GM18861 (cell line): Measurements from ENCODE around the gene SORCS2.
"Not testable (repeated sequence)": the region's sequence is repeated elsewhere in the genome, so short reads cannot be mapped to it uniquely, and the experiment has no call there.

ENCODE experiments used
- ATAC-seq: cut with Tn5 transposase; IDR thresholded peaks from one replicate; pipeline ENCODE4 v1.9.1; 2021; ENCODE audit not compliant: unreplicated experiment

Gene SORCS2

GRCh38 chr4:7591409-7592053 lies 399.2 kb downstream of the SORCS2 start:
- ATAC-seq, result no peak

GRCh38 chr4:7593646-7594412 lies 401.5 kb downstream of the SORCS2 start:
- ATAC-seq, result no peak

DNA sequence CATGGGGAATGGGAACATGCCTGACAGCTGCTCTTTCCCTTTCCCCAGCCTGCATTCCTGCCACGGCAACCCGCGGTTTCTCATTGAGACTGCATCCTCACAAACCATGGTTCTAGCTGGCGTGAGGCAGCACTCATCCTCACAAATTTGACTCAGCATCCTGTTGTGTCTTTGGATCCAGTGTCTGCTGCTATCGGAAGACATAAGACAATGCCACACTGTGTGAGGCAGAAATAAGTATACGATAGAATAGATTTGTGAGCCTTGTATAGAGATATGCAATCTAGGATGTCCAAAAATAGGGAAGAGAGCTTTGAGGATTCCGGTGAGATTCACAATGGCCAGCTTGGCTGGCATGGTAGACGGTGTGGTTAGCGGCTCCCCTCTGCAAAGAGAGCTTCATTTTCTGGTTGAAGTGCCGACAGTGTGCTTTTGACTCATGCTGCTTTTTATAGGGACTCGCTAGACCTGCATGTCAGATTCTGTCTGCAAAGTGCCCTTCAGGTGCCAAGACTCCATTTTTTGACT lies 403.7 kb downstream of the SORCS2 start:
- ATAC-seq, result no peak

- no peak for ATAC-seq
Measured at GRCh38 chr4:7596918-7597606, 404.7 kb downstream of the SORCS2 start.

DNA sequence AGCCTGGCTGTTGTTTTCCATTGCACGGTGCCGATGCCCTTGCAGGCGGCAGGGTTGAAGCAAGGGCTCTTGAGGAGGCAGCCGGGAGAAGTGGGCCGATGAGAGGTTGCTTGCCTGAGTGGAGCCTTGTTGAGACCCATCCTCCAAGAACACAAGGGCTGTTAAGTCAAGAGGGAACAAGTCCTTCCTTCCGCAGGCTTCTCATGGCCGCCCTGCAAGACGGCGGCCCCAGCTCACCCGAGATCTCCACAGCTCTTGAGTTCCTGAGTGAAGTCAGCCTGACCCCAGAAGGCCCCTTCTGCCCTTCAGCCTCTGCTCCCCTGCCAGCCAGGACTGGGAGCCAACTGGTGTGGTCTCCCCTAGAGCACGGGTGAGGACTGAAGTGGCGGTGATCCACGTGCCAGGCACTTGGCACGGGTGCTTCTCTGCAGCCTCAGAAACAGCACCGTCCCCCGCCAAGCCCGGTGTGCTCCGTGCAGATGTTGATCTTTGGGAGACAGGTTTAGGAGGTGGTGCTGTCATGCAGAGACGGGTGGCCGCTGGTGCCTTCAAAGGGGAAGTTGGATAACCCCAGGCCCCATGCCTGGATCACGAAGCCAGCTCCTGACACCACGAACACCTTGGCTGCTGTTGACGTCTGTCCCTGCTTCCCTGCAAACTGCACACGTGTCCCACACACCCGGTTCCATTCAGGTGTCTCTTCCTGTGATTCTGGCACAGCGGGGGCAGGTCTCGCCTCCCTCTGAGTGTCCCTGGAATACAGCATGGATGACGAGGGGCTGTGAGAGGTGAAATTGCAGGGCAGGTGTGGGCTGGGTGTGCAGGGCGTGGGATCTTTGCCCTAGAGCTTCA lies 406.8 kb downstream of the SORCS2 start:
- ATAC-seq, result no peak

DNA sequence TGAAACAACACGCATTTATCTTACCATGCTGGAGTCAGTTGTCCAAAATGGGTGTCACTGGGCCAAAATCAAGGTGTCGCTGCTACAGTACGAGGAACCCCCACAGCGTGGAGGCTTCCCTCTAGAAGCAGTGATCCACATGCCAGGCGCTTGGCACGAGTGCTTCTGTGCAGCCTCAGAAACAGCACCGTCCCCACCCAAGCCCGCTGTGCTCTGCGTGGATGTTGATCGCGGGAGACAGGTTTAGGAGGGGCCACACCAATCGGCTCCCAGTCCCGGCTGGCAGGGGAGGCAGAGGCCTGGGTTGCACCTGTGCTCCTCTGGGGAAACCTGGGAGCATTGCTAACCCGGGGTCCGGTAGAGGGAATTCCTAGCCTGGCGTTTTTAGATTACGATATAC lies 407.9 kb downstream of the SORCS2 start:
- ATAC-seq, result no peak

DNA sequence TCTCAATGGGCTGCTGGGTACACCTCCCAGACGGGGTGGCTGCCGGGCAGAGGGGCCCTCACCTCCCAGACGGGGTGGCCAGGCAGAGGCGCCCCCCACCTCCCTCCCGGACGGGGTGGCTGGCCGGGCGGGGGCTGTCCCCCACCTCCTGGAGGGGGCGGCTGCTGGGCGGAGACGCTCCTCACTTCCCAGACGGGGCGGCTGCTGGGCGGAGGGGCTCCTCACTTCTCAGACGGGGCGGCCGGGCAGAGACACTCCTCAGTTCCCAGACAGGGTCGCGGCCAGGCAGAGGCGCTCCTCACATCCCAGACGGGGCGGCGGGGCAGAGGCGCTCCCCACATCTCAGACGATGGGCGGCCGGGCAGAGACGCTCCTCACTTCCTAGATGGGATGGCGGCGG lies 409.8 kb downstream of the SORCS2 start:
- ATAC-seq, result not testable (repeated sequence)

GRCh38 chr4:7607156-7607910 lies 415.0 kb downstream of the SORCS2 start:
- ATAC-seq, result no peak

- no peak for ATAC-seq
Measured at GRCh38 chr4:7608046-7608445, 415.7 kb downstream of the SORCS2 start.

- ATAC-seq, result no peak
Measured at GRCh38 chr4:7609316-7609715, 417.0 kb downstream of the SORCS2 start.

- no peak for ATAC-seq
Measured at GRCh38 chr4:7610022-7610670, 417.8 kb downstream of the SORCS2 start.

DNA sequence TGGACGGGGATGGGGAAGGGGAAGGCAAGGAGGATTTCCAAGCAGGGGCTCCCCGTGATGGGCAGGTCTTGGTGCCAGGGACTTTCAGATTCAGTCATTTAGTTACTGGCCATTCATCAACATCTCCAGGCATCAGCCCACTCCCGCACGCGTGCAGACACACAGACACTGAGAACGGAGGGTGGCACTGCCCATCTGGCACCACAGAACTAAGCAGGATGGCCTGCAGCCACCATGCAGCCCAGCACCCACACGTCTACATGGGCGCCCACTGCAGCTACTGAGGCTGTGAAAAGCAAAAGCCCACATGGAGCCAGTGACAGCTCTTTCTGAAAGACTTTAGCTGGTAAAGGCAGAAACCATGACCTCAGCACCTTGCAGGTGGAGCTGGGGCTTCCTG lies 418.5 kb downstream of the SORCS2 start:
- ATAC-seq, result no peak

- no peak for ATAC-seq
Measured at GRCh38 chr4:7612311-7612897, 420.1 kb downstream of the SORCS2 start.

DNA sequence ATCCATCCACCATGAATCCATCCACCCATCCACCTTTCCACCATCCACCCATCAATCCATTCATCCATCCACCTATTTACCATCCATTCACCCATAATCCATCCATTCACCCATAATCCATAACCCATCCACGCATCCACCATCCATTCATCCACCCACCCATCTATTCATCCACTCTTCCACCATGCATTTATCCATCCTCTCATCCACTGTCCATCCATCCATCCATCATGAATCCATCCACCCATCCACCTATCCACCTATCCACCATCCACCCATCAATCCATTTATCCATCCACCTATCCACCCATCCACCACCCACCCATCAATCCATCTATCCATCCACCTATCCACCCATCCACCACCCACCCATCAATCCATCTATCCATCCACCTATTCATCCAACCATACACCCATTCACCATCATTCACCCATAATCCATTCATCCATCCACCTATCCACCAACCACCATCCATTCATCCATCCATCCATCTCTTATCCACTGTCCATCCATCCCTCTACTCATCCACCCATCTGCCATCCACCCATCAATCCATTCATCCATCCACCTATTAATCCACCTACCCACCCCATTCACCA lies 422.1 kb downstream of the SORCS2 start:
- no peak for ATAC-seq

- ATAC-seq, result no peak
Measured at GRCh38 chr4:7616193-7616592, 423.9 kb downstream of the SORCS2 start.

GRCh38 chr4:7618361-7618760 lies 426.0 kb downstream of the SORCS2 start:
- no peak for ATAC-seq

DNA sequence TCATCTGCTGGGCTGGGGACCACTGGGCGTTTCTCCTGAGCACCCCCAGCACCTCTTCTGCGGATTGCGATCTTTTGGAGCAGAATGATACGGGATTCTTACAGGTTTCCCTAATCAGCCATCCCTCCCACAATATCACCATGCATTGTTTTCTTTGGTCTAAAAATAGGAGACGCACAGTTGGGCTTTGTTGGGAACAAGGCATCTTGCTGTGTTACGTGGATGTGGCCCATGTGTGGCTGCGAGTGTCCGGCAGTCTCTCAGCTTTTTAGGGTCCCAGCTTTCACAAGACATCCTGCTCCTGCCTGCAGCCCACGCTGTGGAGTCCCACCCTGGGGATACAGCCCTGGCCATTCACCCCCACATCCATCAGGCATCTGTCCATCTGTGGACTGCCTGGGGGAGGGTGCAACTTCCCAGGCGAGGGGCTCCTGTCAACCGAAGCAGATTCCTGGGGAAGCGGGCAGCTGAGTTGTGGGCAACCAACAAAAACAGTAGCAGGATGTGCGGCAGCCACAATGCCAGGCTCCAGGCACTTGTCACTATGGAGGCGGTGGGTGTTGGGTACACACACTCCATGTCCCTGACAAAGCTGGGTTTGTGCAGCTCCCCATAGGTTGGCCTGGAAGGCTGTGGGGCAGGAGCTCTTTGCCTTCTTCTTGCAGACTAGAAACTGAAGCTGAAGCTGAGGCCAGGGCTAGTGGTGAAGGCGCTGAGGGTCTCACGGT lies 427.9 kb downstream of the SORCS2 start:
- no peak for ATAC-seq

DNA sequence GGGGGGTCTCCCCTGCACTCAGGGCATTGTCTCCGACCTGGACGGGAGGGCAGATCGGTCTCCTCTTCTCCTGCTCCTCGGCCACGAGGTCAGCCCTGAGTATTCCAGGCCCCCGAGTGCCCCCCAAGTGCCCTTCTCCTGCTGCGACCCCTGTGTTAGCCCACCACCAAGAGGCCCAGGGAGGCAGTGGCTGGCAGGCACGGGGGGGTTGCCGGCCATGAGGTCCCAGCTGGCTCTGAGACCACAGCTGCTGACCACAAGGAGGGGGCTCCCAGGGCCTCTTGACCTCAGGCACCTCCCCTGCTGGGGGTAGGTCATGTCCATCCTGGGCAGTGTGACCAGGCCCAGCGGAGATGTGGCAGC lies 428.5 kb downstream of the SORCS2 start:
- no peak for ATAC-seq
